GM18498 (cell line): ENCODE measurements around the gene DOP1B.
"Not testable (repeated sequence)": the region's sequence is repeated elsewhere in the genome, so short reads cannot be mapped to it uniquely, and the experiment has no call there.

Experiments
- ATAC-seq: cut with Tn5 transposase; IDR thresholded peaks from one replicate; pipeline ENCODE4 v1.9.1; 2021; ENCODE audit warnings: mild to moderate bottlenecking, moderate library complexity; ENCODE audit not compliant: unreplicated experiment

The DOP1B gene

GRCh38 chr21:36156815-36157670 is at the start of gene DOP1B:
Gene DOP1B (plus strand): TSS chr21:36156824. CDS start chr21:36164734, 7,910 bp downstream.
- ATAC-seq = peak; percentile 16

- ATAC-seq = no peak
Measured at GRCh38 chr21:36109868-36110267, 46.8 kb upstream of the DOP1B start.

GRCh38 chr21:36111238-36111637 is 45.4 kb upstream of the DOP1B start:
- no peak for ATAC-seq

GRCh38 chr21:36113647-36114428 is 42.8 kb upstream of the DOP1B start:
- ATAC-seq = no peak

- ATAC-seq = no peak
Measured at GRCh38 chr21:36115138-36115730, 41.4 kb upstream of the DOP1B start.

GRCh38 chr21:36117286-36117741 is 39.3 kb upstream of the DOP1B start:
- ATAC-seq = no peak

- no peak for ATAC-seq
Measured at GRCh38 chr21:36120304-36120888, 36.2 kb upstream of the DOP1B start.

GRCh38 chr21:36122977-36123376 is 33.6 kb upstream of the DOP1B start:
- no peak for ATAC-seq

GRCh38 chr21:36124395-36124794 is 32.2 kb upstream of the DOP1B start:
- ATAC-seq = no peak

GRCh38 chr21:36125512-36126207 is 31.0 kb upstream of the DOP1B start:
- ATAC-seq = no peak

- no peak for ATAC-seq
Measured at GRCh38 chr21:36126208-36126565, 30.4 kb upstream of the DOP1B start.

GRCh38 chr21:36126621-36127110 is 30.0 kb upstream of the DOP1B start:
- ATAC-seq = no peak

- no peak for ATAC-seq
Measured at GRCh38 chr21:36127250-36127904, 29.2 kb upstream of the DOP1B start.

- ATAC-seq = no peak
Measured at GRCh38 chr21:36127977-36128376, 28.6 kb upstream of the DOP1B start.

GRCh38 chr21:36129219-36129618 is 27.4 kb upstream of the DOP1B start:
- no peak for ATAC-seq

- ATAC-seq = not testable (repeated sequence)
Measured at GRCh38 chr21:36130414-36130762, 26.2 kb upstream of the DOP1B start.

GRCh38 chr21:36130839-36131238 is 25.8 kb upstream of the DOP1B start:
- ATAC-seq = not testable (repeated sequence)

- no peak for ATAC-seq
Measured at GRCh38 chr21:36132696-36133095, 23.9 kb upstream of the DOP1B start.

- ATAC-seq = no peak
Measured at GRCh38 chr21:36134803-36135390, 21.7 kb upstream of the DOP1B start, which contains the start of gene CBR3. Gene CBR3 (plus strand): TSS chr21:36135079. CDS start chr21:36135193, 114 bp downstream.
